HG02943 (cell line): ENCODE measurements around the gene HSPA4.
"Not testable (repeated sequence)": the region's sequence is repeated elsewhere in the genome, so short reads cannot be mapped to it uniquely, and the experiment has no call there.

Experiments
- ATAC-seq: cut with Tn5 transposase; IDR thresholded peaks from one replicate; pipeline ENCODE4 v1.9.1; 2021; ENCODE audit warnings: mild to moderate bottlenecking, low read depth, moderate library complexity; ENCODE audit not compliant: unreplicated experiment

HSPA4 gene

DNA sequence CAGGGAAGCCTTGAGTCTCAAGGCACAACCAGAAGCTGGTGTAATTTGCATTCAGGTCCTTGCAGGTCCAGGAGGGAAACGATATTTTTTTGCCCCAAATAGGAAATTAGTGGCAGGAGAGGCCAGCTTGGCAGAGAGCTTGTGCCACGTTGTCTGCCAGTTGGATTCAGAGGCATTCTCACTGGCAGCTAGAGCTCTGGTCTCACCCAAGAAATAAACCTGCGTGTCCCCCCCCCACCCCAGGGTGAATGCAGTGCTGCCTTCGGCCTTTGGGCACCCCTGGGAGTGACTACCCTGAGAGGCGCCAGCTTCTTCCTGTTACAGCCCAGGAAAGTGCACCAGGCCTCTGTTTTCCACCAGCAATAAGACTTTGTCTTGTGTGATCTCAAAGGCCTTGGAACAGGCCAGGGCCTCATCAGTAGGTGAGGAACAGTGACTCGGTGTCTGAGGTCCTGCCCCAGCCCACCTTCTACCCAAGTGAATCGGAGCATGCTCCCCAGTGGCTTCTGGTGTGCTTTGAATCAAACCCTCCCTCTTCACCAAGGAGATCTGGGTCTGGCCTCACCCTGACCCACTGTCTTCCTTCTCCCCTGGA is 68.4 kb downstream of the HSPA4 start:
- ATAC-seq: no peak

GRCh38 chr5:133121080-133121479 is 69.3 kb downstream of the HSPA4 start:
- ATAC-seq: no peak

- no peak for ATAC-seq
Measured at GRCh38 chr5:133121611-133122150, 69.9 kb downstream of the HSPA4 start.

- no peak for ATAC-seq
Measured at GRCh38 chr5:133122711-133123110, 70.9 kb downstream of the HSPA4 start.

GRCh38 chr5:133123297-133123696 is 71.5 kb downstream of the HSPA4 start:
- ATAC-seq: no peak

GRCh38 chr5:133124891-133125290 is 73.1 kb downstream of the HSPA4 start:
- ATAC-seq: no peak

- ATAC-seq: no peak
Measured at GRCh38 chr5:133128066-133128465, 76.3 kb downstream of the HSPA4 start.

- no peak for ATAC-seq
Measured at GRCh38 chr5:133129289-133129688, 77.5 kb downstream of the HSPA4 start.

DNA sequence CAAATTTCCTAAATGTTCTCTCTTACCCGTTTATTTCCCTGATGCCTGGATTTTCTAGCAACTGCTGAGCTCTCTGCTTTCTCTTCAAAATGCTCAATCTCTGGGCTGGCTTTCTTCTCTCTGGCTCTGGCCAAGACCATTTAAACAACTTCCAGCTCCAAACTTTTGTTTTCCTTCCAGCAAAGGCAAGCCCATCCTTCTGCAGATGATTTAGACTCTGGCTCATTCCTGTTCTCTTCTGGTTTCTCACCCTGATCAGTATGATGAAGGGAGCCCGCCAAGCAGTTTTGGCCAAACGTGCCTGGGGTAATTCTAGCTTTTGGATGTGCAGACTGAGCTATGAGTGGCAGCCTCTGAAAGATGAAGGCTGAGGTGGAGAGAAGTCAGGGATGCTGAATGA is 78.1 kb downstream of the HSPA4 start:
- ATAC-seq: no peak

DNA sequence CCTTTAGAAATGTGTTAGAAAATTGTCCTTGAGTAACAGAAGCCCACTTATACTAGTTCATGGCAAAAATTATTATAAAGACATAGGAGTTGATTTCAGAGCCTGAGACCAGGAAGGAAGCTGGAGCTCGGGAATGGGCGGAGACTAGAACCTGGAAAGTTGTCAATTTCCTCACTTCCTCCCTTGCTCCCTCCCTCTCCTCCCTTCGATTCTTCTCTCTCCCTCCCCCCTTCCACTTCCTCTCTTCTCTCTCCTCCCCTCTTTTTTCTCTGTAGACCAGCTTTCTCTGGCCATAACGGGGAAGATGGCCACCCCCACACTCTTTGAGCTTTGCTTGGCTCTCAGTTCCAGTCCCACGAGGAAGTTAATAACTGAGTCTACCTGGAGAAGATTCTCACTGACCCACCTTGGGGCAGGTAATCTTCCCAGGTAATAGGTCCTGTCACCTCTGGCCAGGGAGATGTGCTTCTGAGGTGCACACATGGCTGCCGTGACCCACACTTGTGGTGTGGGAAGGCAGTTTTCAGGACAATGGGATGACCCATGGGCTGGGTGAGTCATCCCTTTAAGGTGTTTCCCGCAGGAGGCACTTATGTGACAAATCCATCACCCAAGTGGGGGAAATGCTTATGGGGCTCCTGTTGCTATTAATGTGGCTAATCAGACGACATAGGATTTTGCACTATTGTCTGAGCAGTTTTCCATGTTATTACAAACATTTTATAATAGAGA is 78.7 kb downstream of the HSPA4 start:
- no peak for ATAC-seq

GRCh38 chr5:133132717-133133116 is 80.9 kb downstream of the HSPA4 start:
- ATAC-seq: no peak

GRCh38 chr5:133133241-133133640 is 81.4 kb downstream of the HSPA4 start:
- not testable (repeated sequence) for ATAC-seq

- ATAC-seq: not testable (repeated sequence)
Measured at GRCh38 chr5:133136890-133137289, 85.1 kb downstream of the HSPA4 start.

GRCh38 chr5:133140311-133140710 is 88.5 kb downstream of the HSPA4 start:
- ATAC-seq: no peak

GRCh38 chr5:133141746-133142145 is 89.9 kb downstream of the HSPA4 start:
- no peak for ATAC-seq

DNA sequence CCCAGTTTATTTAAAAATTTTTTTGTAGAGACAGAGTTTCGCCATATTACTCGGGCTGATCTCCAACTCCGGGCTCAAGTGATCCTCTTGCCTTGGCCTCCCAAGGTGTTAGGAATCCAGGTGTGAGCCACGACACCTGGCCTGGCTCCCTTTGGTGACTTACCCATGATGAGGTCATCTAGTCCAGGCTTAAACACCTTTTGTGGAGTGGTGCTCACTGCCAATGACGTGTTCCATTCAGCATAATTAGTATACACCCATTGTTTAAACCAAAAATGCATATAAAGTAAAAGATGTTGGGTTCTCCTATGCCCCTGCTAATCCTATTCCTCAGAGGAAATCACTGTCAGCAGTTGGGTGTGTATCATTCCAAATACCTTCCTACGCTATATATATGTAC is 91.0 kb downstream of the HSPA4 start:
- no peak for ATAC-seq

DNA sequence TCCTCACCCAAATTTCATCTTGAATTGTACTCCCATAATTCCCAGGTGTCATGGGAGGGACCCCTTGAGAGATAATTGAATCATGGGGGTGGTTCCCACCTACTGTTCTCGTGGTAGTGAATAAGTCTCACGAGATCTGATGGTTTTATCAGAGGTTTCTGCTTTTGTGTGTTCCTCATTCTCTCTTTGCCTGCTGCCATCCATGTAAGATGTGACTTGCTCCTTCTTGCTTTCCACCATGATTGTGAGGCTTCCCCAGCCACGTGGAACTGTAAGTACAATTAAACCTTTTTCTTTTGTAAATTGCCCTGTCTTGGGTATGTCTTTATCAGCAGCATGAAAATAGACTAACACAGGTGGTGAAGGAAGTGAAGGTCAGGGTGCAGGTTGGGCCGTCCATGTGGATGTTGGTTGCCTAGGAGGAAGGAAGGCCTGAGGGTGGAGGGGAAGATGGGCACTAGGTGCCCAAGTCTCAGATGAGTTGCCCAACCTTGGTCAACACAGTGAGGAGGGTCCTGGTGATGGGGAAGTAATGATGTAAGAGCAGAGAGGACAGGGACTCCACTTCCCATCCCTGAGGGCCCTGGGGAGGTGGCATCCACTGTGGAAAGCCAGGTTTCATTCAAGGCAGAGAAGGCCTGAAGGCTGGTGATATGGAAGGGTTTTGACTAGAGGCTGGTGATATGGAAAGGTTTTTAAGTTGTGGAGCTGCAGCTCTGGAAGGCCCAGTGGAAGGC is 92.6 kb downstream of the HSPA4 start:
- no peak for ATAC-seq

GRCh38 chr5:133145436-133146170 is 93.8 kb downstream of the HSPA4 start:
- ATAC-seq: no peak

GRCh38 chr5:133147411-133147810 is 95.6 kb downstream of the HSPA4 start:
- ATAC-seq: no peak

DNA sequence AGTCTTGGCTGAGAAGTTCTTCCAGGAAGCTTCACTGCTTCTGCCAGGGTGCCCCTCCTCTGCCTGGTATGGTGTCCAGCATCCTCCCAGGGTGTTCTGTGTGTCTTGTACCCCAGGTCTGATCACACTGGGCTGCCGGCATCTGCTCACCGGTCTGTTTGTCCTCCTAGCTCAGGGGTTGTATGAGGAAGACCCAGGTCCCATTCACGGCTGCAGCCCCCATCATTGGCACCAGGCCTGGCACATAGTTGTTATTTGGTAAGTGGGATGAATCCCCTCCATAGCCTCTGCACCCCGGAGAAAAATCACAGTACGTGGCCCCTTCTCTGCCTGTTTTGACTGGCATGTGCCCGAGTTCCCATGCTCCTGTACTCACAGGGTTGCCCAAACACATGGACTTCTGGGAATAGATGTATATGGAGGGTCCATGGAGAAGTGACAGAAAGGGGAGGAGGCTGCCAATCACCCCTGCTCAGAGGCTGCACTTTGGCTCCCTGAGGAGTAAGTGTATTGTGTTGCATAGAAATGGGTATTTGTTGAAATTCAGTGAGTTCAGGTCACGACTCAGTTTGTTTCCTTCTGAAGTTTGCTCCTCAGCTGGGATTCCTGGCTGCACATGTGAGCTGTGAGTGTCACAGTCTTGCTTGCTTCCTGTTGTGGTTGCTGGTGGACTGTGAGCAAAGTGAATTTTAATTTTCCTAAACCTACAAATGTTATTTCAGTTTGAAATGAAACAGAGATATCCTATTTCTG is 96.2 kb downstream of the HSPA4 start:
- no peak for ATAC-seq
